Fibroblast of lung (primary cell): ENCODE data around the gene SPIN1. TPM values are rescaled to one million over a fixed set of nuclear protein-coding genes. Genes with fewer than 3 reads are reported as not detected.
A peak's percentile ranks its signal among the peaks of the same experiment; 100 is the strongest.

ENCODE experiments used
- DNase-seq, 2 donors: peaks; one replicate each; pipeline versions ENCODE4 v3.0.0 to v3.0.0-alpha.2; 2010; ENCODE audit warnings: low read depth in 2 of 2
- H2AFZ ChIP-seq: 2 replicates; pipeline ENCODE4 v1.5.1; 2012; ENCODE audit warnings: low read length, control low read depth, inconsistent platforms
- H3K27ac ChIP-seq: 2 replicates; pipeline ENCODE4 v1.5.1; 2011; ENCODE audit warnings: low read length, control low read depth; ENCODE audit not compliant: insufficient read depth
- H3K27me3 ChIP-seq: 2 replicates; pipeline ENCODE4 v1.5.1; 2011; ENCODE audit warnings: mild to moderate bottlenecking, low read length; ENCODE audit not compliant: control insufficient read depth, insufficient read depth
- H3K36me3 ChIP-seq: 2 replicates; pipeline ENCODE4 v1.5.1; 2011; ENCODE audit warnings: low read length; ENCODE audit not compliant: control insufficient read depth, insufficient read depth
- H3K4me1 ChIP-seq: 2 replicates; pipeline ENCODE4 v1.5.1; 2011; ENCODE audit warnings: low read length; ENCODE audit not compliant: control insufficient read depth, insufficient read depth; ENCODE audit errors: extremely low read depth
- H3K4me2 ChIP-seq: 2 replicates; pipeline ENCODE4 v1.5.1; 2011; ENCODE audit warnings: low read length, control low read depth; ENCODE audit not compliant: insufficient read depth; ENCODE audit errors: extremely low read depth
- H3K4me3 ChIP-seq, 4 experiments: fragments of 200-600 bp in 1 of 4; sonication (generic) in 1 of 4; replicated peaks in 1 of 4; 2 replicates each; pipeline ENCODE4 v1.5.1; 2011 to 2016; ENCODE audit warnings: low read length in 4 of 4, low read depth in 3 of 4, mild to moderate bottlenecking in 3 of 4, control low read depth in 2 of 4, inconsistent platforms in 1 of 4, mixed read lengths in 1 of 4; ENCODE audit not compliant: insufficient read depth in 1 of 4; ENCODE audit errors: control extremely low read depth in 1 of 4
- H3K79me2 ChIP-seq: 2 replicates; pipeline ENCODE4 v1.5.1; 2012; ENCODE audit warnings: mild to moderate bottlenecking, low read length, inconsistent platforms; ENCODE audit not compliant: control insufficient read depth, insufficient read depth
- H3K9ac ChIP-seq: 2 replicates; pipeline ENCODE4 v1.5.1; 2011; ENCODE audit warnings: mild to moderate bottlenecking, low read length, control low read depth; ENCODE audit not compliant: insufficient read depth
- H3K9me3 ChIP-seq: 2 replicates; pipeline ENCODE4 v1.5.1; 2012; ENCODE audit warnings: low read depth, low read length; ENCODE audit not compliant: control insufficient read depth, insufficient read depth
- H4K20me1 ChIP-seq: 2 replicates; pipeline ENCODE4 v1.5.1; 2011; ENCODE audit warnings: low read length; ENCODE audit not compliant: control insufficient read depth, insufficient read depth; ENCODE audit errors: extremely low read depth
- EZH2 ChIP-seq: IDR thresholded peaks from 2 replicates; pipeline ENCODE4 v1.5.1; 2012; ENCODE audit warnings: low read length, control low read depth, mild to moderate bottlenecking; ENCODE audit errors: missing control alignments
- polyA plus RNA-seq, 2 donors: library from polyadenylated mRNA; depleted of rRNA in 1 of 2; stranded (reverse) in 1 of 2; unstranded in 1 of 2; fragments of >200 nt; gene quantifications; 2 replicates each; pipeline ENCODE4 v1.2.1, GENCODE V29; 2011 to 2012; ENCODE audit warnings: missing spikeins in 1 of 2
- total RNA-seq: library from RNA; depleted of rRNA; stranded (reverse); fragments of >200 nt; gene quantifications from 2 replicates; pipeline ENCODE4 v1.2.1, GENCODE V29; 2014
- TF ChIP-seq, protein P1 (sequence below), 2 donors: IDR thresholded peaks in 1 of 2; conservative IDR thresholded peaks in 1 of 2; 1 replicate in 1 of 2; 2 replicates in 1 of 2; pipeline ENCODE4 v1.5.1; 2011 to 2012; ENCODE audit warnings: low read length in 2 of 2, control low read depth in 1 of 2, inconsistent platforms in 1 of 2, low read depth in 1 of 2, mild to moderate bottlenecking in 1 of 2

Gene SPIN1
- total and polyA plus RNA-seq, 2 donors (not counting 1 experiment from before 2014, with no cell fraction given): 96.9 to 121 TPM

DNA sequence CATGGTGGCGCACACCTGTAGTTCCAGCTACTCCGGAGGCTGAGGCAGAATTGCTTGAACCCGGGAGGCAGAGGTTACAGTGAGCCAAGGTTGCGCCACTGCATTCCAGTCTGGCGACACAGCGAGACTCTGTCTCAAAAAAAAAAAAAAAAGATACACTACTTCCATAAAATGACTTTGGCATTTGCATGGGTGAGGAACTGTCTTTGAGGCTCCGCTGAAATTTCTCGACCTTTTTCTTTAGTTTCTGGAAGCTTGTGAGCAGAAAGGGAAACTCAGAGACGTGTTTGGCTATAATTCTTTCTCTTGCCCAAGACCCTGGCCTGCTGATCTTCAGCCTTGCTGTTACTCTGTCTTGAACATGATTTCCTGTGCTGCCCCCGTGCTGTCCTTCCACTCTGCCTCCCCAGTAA, 37.3 kb downstream of the SPIN1 start:
- Histone ChIP-seq H4K20me1 (no peaks in the 10 kb centered on the region), H3K36me3 (peaks cover 6% of the 10 kb centered on the region), H3K4me2 (peak overlapping the region; percentile 37), H3K27me3 (no peaks in the 10 kb centered on the region), H3K79me2 (peaks cover 72% of the 10 kb centered on the region), H2AFZ (no peak overlapping the region), H3K9ac (no peak overlapping the region), H3K9me3 (no peaks in the 10 kb centered on the region), H3K27ac (peak overlapping the region; percentile 49), H3K4me1 (peaks cover 3% of the 10 kb centered on the region), H3K4me3 (no peak overlapping the region)
- no peak for TF ChIP-seq EZH2
- TF ChIP-seq, protein P1, sequence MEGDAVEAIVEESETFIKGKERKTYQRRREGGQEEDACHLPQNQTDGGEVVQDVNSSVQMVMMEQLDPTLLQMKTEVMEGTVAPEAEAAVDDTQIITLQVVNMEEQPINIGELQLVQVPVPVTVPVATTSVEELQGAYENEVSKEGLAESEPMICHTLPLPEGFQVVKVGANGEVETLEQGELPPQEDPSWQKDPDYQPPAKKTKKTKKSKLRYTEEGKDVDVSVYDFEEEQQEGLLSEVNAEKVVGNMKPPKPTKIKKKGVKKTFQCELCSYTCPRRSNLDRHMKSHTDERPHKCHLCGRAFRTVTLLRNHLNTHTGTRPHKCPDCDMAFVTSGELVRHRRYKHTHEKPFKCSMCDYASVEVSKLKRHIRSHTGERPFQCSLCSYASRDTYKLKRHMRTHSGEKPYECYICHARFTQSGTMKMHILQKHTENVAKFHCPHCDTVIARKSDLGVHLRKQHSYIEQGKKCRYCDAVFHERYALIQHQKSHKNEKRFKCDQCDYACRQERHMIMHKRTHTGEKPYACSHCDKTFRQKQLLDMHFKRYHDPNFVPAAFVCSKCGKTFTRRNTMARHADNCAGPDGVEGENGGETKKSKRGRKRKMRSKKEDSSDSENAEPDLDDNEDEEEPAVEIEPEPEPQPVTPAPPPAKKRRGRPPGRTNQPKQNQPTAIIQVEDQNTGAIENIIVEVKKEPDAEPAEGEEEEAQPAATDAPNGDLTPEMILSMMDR (conservative IDR thresholded peaks at IDR 0.05 in 1 of 2, IDR thresholded peaks at IDR 0.05 in 1 of 2; ENCODE audit: low read depth in 1 of 2, low read length in 2 of 2): no peak
- DNase-seq: peak; percentile 23 to 60

DNA sequence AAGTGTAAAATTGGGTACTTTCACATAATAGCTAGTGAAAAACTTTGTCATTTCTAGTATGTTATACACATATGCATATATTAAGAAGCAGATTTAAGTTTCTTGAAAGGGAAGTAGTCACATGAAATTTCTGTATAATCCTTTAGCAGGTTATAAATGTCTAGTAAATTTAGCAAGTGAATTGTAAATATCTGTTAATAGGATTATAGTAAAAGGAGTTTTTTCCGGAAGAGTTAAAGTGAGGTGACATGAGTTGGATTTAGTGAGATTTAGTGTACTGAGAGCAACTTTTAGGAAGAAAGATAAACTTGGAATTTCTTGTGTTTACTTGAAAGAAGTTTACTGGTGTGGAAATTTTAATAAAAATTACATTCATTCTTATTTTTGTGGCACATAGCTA, 38.4 kb downstream of the SPIN1 start:
- Histone ChIP-seq H3K4me2 (no peak overlapping the region), H3K4me1 (peaks cover 3% of the 10 kb centered on the region), H3K27ac (no peak overlapping the region), H3K79me2 (peaks cover 71% of the 10 kb centered on the region), H3K27me3 (no peaks in the 10 kb centered on the region), H3K4me3 (no peak overlapping the region), H3K9me3 (no peaks in the 10 kb centered on the region), H3K36me3 (peaks cover 3% of the 10 kb centered on the region), H2AFZ (no peak overlapping the region), H4K20me1 (no peaks in the 10 kb centered on the region), H3K9ac (no peak overlapping the region)
- no peak for DNase-seq
- TF ChIP-seq EZH2: no peak
- TF ChIP-seq, protein P1 (conservative IDR thresholded peaks at IDR 0.05 in 1 of 2, IDR thresholded peaks at IDR 0.05 in 1 of 2; ENCODE audit: low read depth in 1 of 2, low read length in 2 of 2): no peak

DNA sequence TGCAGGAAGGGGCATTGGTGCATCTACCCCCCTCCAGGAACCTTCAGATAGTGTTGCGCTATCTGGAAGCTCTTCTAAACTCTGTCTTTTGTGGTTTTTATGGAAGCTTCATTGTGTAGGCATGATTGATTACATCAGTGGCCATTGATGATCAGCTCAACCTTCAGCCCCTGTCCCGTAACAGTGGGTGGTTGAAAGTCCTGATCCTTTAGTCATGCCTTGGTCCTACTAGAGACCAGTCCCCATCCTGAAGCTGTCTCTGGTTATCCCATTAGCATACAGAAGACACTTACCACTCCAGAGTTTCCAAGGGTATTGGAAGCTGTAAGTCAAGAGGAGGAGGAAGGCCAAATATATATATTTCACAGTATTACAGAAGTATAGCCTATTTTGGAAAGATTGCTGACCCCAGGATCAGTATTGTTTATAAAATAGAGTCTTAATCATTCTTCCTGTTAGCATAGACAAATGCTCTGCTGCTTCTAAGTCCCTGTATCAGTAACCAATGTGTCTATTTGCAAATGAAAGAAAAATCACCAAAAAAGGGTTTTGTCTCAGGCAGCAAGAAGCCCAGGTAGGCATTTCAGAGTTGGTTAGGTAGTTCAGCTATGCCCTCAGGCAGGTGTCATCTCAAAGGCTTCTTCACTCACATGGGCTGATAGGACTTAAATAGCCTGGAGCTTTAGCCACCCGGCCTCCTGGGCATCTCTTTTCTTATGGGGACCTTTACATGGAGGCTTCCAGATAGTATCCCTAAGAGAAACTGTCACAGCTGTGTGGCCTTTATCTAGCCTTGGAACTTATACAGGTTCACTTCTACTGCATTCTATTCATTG, 41.6 kb downstream of the SPIN1 start:
- Histone ChIP-seq H3K4me2 (peak overlapping the region; percentile 38), H3K36me3 (peaks cover 2% of the 10 kb centered on the region), H3K4me3 (no peak overlapping the region)

More for the DNA sequence above, 41.6 kb downstream of the SPIN1 start:
- peak; percentile 11 to 33 for DNase-seq
- H3K27ac ChIP-seq: peak overlapping the region; percentile 54
- TF ChIP-seq EZH2: no peak
- TF ChIP-seq, protein P1 (conservative IDR thresholded peaks at IDR 0.05 in 1 of 2, IDR thresholded peaks at IDR 0.05 in 1 of 2; ENCODE audit: low read depth in 1 of 2, low read length in 2 of 2): no peak
- H3K79me2 ChIP-seq: peaks cover 56% of the 10 kb centered on the region
- H2AFZ ChIP-seq: no peak overlapping the region
- no peaks in the 10 kb centered on the region for H4K20me1 ChIP-seq
- H3K4me1 ChIP-seq: peaks cover 3% of the 10 kb centered on the region
- no peaks in the 10 kb centered on the region for H3K9me3 ChIP-seq
- H3K9ac ChIP-seq: no peak overlapping the region
- no peaks in the 10 kb centered on the region for H3K27me3 ChIP-seq
